GM12875 (cell line): Measurements from ENCODE around the gene IFTAP.

Experiments used
- H3K4me3 ChIP-seq: one replicate; pipeline ENCODE4 v1.5.1; 2011; ENCODE audit warnings: low read depth, low read length, control low read depth
- TF ChIP-seq, protein P1 (sequence below): IDR thresholded peaks from 2 replicates; pipeline ENCODE4 v1.5.1; 2011; ENCODE audit warnings: low read depth, mild to moderate bottlenecking, control low read depth, inconsistent platforms, low read length, moderate library complexity, borderline replicate concordance; ENCODE audit not compliant: insufficient read depth

Gene IFTAP

DNA sequence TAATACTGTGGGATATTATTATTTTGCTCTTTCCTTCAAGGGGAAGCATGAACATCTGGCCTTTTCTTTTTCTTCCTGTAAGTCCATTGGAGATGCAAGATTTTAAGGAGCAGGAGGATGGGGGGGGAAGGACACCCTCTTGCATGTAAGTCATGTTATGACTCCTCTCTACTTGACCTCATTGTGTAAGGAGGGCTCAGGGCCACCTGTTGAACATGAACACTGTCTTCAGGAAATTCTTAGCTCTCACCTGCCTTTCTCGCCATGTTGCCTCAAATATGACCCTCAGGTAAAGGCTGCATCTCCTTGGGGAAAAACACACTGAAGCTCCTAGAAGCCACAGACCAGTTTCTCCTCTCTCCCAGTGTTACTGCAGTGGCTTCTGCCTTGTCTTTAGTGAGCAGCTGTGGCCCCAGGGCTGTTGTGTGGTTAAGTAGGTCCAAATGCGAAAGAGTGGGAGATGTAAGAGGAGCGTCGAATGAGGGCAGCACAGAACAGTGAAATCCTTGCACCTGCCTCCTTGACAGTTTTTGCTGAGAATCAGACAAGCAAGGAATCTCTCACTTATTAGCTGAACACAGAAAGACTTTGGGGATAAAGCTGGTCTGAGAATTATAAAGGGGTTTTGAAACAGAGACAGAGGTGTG, 27.8 kb upstream of the IFTAP start:
- TF ChIP-seq, protein P1, sequence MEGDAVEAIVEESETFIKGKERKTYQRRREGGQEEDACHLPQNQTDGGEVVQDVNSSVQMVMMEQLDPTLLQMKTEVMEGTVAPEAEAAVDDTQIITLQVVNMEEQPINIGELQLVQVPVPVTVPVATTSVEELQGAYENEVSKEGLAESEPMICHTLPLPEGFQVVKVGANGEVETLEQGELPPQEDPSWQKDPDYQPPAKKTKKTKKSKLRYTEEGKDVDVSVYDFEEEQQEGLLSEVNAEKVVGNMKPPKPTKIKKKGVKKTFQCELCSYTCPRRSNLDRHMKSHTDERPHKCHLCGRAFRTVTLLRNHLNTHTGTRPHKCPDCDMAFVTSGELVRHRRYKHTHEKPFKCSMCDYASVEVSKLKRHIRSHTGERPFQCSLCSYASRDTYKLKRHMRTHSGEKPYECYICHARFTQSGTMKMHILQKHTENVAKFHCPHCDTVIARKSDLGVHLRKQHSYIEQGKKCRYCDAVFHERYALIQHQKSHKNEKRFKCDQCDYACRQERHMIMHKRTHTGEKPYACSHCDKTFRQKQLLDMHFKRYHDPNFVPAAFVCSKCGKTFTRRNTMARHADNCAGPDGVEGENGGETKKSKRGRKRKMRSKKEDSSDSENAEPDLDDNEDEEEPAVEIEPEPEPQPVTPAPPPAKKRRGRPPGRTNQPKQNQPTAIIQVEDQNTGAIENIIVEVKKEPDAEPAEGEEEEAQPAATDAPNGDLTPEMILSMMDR: no peak
- no peak overlapping the region for H3K4me3 ChIP-seq

DNA sequence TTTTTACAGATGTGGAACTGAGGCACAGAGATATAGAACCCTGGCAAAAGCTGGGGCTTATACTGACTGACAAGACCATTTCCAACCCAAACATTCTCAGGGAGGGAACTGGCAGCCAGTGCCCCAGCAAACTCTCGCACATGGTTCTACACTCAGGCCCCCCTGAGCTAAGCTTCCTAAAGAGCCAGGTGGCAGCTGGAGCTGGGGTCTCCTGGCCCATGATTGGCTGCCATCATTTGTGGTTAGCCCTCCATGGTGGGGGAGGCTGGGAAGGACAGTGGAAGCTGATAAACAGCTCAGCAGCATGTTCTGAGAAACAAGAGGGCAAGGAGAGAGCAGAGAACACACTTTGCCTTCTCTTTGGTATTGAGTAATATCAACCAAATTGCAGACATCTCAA, 26.6 kb upstream of the IFTAP start, which contains the start of gene RAG1:
TSS of gene RAG1 (plus strand) at position 314 of the 400 bp plus-strand sequence. CDS start 5,298 bp downstream, outside the sequence.
- H3K4me3 ChIP-seq: no peak within 1 kb of the TSS
- TF ChIP-seq, protein P1: no peak

DNA sequence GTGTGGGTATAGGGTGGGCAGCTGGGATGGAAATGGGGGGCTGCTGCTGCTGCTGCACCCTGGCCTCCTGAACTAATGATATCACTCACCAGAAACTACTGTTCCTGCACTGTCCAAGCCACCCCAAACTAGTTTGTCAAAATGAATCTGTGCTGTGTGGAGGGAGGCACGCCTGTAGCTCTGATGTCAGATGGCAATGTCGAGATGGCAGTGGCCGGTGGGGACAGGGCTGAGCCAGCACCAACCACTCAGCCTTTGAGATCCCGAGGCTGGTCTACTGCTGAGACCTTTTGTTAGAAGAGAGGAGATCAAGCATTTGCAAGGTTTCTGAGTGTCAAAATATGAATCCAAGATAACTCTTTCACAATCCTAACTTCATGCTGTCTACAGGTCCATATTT, 25.2 kb upstream of the IFTAP start:
- TF ChIP-seq, protein P1: no peak
- no peak overlapping the region for H3K4me3 ChIP-seq

DNA sequence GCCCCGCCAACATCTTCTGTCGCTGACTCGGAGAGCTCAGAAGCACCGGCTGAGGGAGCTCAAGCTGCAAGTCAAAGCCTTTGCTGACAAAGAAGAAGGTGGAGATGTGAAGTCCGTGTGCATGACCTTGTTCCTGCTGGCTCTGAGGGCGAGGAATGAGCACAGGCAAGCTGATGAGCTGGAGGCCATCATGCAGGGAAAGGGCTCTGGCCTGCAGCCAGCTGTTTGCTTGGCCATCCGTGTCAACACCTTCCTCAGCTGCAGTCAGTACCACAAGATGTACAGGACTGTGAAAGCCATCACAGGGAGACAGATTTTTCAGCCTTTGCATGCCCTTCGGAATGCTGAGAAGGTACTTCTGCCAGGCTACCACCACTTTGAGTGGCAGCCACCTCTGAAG, 19.8 kb upstream of the IFTAP start:
- H3K4me3 ChIP-seq: no peak overlapping the region
- TF ChIP-seq, protein P1: no peak

DNA sequence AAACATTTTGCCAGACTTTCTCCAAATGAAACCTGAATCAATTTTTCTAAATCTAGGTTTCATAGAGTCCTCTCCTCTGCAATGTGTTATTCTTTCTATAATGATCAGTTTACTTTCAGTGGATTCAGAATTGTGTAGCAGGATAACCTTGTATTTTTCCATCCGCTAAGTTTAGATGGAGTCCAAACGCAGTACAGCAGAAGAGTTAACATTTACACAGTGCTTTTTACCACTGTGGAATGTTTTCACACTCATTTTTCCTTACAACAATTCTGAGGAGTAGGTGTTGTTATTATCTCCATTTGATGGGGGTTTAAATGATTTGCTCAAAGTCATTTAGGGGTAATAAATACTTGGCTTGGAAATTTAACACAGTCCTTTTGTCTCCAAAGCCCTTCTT, 16.9 kb upstream of the IFTAP start:
- TF ChIP-seq, protein P1: no peak
- no peak overlapping the region for H3K4me3 ChIP-seq

DNA sequence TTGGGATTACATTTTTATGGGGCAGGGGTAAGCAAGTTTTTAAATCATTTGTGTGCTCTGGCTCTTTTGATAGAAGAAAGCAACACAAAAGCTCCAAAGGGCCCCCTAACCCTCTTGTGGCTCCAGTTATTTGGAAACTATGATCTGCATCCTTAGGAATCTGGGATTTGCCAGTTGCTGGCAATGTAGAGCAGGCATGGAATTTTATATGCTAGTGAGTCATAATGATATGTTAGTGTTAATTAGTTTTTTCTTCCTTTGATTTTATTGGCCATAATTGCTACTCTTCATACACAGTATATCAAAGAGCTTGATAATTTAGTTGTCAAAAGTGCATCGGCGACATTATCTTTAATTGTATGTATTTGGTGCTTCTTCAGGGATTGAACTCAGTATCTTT, 16.4 kb upstream of the IFTAP start:
- TF ChIP-seq, protein P1: no peak
- H3K4me3 ChIP-seq: no peak overlapping the region

DNA sequence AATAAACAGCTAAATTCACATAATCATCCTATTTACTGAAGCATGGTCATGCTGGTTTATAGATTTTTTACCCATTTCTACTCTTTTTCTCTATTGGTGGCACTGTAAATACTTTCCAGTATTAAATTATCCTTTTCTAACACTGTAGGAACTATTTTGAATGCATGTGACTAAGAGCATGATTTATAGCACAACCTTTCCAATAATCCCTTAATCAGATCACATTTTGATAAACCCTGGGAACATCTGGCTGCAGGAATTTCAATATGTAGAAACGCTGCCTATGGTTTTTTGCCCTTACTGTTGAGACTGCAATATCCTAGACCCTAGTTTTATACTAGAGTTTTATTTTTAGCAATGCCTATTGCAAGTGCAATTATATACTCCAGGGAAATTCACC, 15.8 kb upstream of the IFTAP start:
- TF ChIP-seq, protein P1: no peak
- H3K4me3 ChIP-seq: no peak overlapping the region
